Psoas muscle (tissue), 8 donors: ENCODE results near the gene PXYLP1. TPM values are rescaled to one million over a fixed set of nuclear protein-coding genes. Genes with fewer than 3 reads are reported as not detected.
"Not testable (repeated sequence)": the region's sequence is repeated elsewhere in the genome, so short reads cannot be mapped to it uniquely, and the experiment has no call there.

Source experiments
- ATAC-seq, 4 donors: fragments of 200-7000 bp; cut with Tn5 transposase; one replicate each; pipeline ENCODE4 v1.9.1; 2020; ENCODE audit warnings: moderate library complexity in 3 of 4, mild to moderate bottlenecking in 2 of 4
- DNase-seq, 2 donors: peaks; one replicate each; pipeline ENCODE4 v3.0.0-alpha.2; 2020
- H3K27ac ChIP-seq: fragments of 200-600 bp; one replicate; pipeline ENCODE4 v1.8.0; 2022
- H3K27me3 ChIP-seq, 3 donors: fragments of 200-600 bp in 1 of 3; one replicate each; pipeline versions ENCODE4 v1.6.1 to v1.8.0; 2013 to 2022; ENCODE audit warnings: low read length in 2 of 3, mild to moderate bottlenecking in 2 of 3, moderate library complexity in 1 of 3; ENCODE audit not compliant: insufficient read depth in 3 of 3
- H3K36me3 ChIP-seq, 2 donors: fragments of 200-600 bp in 1 of 2; one replicate each; pipeline versions ENCODE4 v1.6.1 to v1.8.0; 2013 to 2022; ENCODE audit warnings: low read depth in 1 of 2, mild to moderate bottlenecking in 1 of 2, moderate library complexity in 1 of 2; ENCODE audit not compliant: insufficient read depth in 1 of 2
- H3K4me1 ChIP-seq: fragments of 200-600 bp; one replicate; pipeline ENCODE4 v1.8.0; 2022
- H3K4me3 ChIP-seq: fragments of 200-600 bp; one replicate; pipeline ENCODE4 v1.8.0; 2022; ENCODE audit warnings: mild to moderate bottlenecking
- H3K9me3 ChIP-seq: fragments of 200-600 bp; one replicate; pipeline ENCODE4 v1.8.0; 2022
- WGBS, 3 donors: extraction: QIAGEN DNeasy Blood & Tissue Kit; methylation state at CpG; one replicate each; pipeline versions ENCODE4 v1.1.6 to v1.1.7; 2013; 5-methylcytosine and 5-hydroxymethylcytosine counted together
- intact Hi-C, 2 donors: fragments of 100-400 bp; cut with DNase I; formaldehyde crosslinking; loops; one replicate each; pipeline versions ENCODE4 v1.11.0 to v1.14.2; 2022
- polyA plus RNA-seq, 3 donors: library from polyadenylated mRNA; stranded (reverse); fragments of 200-250 nt; gene quantifications; one replicate each; pipeline ENCODE4 v1.2.3, GENCODE V29; 2013
- total RNA-seq, 4 donors: library from RNA; stranded (reverse); fragmentation: NEBNext Ultra II Directional in 2 of 4; extraction: Animal tissue kit (Norgen Biotek cat#: 25700) in 2 of 4; gene quantifications; one replicate each; pipeline versions ENCODE4 v1.2.1 to v1.2.4, GENCODE V29; 2021 to 2023
- TF ChIP-seq, protein P1 (sequence below): fragments of 200-600 bp; IDR thresholded peaks from one replicate; pipeline ENCODE4 v1.8.0; 2022; ENCODE audit warnings: antibody characterized with exemption
- donor health status: healthy with polysubstance abuse.
- donor health status: DM: no; HTN: no; CAD: no; lungs with moderate emphysema.
- donor health status: Bipolar disorder and iron deficiency.
- donor health status: healthy.
- donor health status: DM: yes; HTN: yes; CAD: no.
- donor health status: DM: no; HTN: no; CAD: no.
- donor health status: DM: no; HTN: no; CAD: no.
- donor health status: DM: yes; HTN: yes; CAD: no.

PXYLP1 gene
- total and polyA plus RNA-seq, 7 donors: 0.83 to 6.8 (median 1.8) TPM

DNA sequence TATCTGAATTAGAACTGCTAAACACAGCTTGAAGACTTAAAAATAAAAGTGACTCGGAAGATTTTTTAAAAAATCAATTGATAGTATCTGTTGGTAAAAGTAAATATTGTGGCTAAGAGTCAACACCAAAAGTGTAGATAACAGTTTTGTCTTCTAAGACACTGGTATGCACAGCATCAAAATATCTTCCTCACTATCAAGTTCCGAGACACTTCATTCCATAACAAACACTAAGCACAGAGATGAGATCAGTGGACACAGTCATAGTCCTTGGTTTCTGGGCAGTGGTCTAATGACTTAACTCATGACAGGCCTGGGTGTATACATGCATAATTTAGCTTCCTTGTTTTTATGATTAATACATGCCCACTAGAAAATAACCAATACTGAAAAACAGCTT, 63.2 kb downstream of the PXYLP1 start:
- H3K9me3 ChIP-seq: no peaks in the 10 kb centered on the region
- H3K36me3 ChIP-seq: no peaks in the 10 kb centered on the region
- ATAC-seq: peak in 2 of 4 donors; percentile 44 to 46
- no peaks in the 10 kb centered on the region for H3K4me1 ChIP-seq
- WGBS, 3 donors: 39 to 66% (median 50%) methylated on average over 2 of the region's 2 CpGs
- H3K4me3 ChIP-seq: peak overlapping the region; percentile 52
- intact Hi-C loops: no loop called here
- no peak for DNase-seq
- H3K27ac ChIP-seq: no peak overlapping the region
- TF ChIP-seq, protein P1, sequence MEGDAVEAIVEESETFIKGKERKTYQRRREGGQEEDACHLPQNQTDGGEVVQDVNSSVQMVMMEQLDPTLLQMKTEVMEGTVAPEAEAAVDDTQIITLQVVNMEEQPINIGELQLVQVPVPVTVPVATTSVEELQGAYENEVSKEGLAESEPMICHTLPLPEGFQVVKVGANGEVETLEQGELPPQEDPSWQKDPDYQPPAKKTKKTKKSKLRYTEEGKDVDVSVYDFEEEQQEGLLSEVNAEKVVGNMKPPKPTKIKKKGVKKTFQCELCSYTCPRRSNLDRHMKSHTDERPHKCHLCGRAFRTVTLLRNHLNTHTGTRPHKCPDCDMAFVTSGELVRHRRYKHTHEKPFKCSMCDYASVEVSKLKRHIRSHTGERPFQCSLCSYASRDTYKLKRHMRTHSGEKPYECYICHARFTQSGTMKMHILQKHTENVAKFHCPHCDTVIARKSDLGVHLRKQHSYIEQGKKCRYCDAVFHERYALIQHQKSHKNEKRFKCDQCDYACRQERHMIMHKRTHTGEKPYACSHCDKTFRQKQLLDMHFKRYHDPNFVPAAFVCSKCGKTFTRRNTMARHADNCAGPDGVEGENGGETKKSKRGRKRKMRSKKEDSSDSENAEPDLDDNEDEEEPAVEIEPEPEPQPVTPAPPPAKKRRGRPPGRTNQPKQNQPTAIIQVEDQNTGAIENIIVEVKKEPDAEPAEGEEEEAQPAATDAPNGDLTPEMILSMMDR: no peak
- no peaks in the 10 kb centered on the region for H3K27me3 ChIP-seq

DNA sequence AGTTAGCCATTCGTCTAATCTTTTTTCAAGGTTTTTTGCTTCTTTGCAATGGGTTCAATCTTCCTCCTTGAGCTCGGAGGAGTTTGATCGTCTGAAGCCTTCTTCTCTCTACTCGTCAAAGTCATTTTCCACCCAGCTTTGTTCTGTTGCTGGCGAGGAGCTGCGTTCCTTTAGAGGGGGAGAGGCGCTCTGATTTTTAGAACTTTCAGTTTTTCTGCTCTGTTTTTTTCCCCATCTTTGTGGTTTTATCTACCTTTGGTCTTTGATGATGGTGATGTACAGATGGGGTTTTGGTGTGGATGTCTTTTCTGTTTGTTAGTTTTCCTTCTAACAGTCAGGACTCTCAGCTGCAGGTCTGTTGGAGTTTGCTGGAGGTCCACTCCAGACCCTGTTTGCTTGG, 68.8 kb downstream of the PXYLP1 start:
- not testable (repeated sequence) for H3K36me3 ChIP-seq, DNase-seq, H3K27ac ChIP-seq, H3K4me1 ChIP-seq, ATAC-seq, H3K9me3 ChIP-seq, H3K27me3 ChIP-seq, H3K4me3 ChIP-seq
- intact Hi-C loops: loop anchor here (5.0 to 10.0 kb wide), 2 partner anchors 262 to 264 kb away; no protein-coding TSS in a partner anchor
- 88 to 97% (median 94%) methylated on average over 7 of the region's 7 CpGs for WGBS, 3 donors

DNA sequence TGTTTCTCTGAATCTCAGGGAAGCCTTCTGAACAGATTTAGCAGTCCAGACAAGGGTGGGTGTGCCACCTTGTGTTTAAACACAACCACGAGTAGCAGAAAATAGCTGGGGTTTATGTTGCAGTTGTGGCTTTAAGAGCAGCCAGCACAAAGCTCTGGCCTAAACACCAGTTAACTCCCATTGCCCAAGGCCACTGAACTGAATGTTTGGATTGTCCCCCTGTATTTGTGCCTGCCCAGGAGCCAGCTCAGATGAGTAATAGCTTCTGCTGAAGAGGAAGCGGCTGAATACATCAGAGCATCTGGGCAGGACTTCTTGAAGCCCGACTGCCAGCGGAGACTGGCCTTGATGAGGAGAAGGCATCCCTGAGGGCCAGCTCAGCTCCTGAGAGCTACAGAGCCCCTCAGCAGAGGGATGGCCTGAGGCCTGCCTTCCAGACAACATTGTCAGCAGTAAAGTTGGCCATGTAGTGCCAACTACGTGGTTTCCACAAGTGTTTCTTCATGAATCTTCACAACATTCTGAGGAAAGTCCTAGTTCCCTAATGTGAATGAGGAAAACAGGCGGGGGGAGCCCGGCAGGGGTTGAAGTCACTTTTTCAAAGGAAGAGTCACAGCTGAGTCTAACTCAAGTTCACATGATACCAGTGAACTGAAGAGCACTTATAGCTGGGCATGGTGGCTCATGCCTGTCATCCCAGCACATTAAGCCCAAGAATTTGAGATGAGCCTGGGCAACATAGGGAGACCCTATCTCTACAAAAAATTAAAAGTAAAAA, 70.9 kb downstream of the PXYLP1 start:
- no peaks in the 10 kb centered on the region for H3K36me3 ChIP-seq
- TF ChIP-seq, protein P1: no peak
- DNase-seq: no peak
- H3K4me1 ChIP-seq: no peaks in the 10 kb centered on the region
- H3K9me3 ChIP-seq: no peaks in the 10 kb centered on the region
- H3K27ac ChIP-seq: no peak overlapping the region
- no peak overlapping the region for H3K4me3 ChIP-seq
- WGBS, 3 donors: 68 to 75% (median 72%) methylated on average over 7 of the region's 7 CpGs
- no peaks in the 10 kb centered on the region for H3K27me3 ChIP-seq
- intact Hi-C loops: loop anchor here (5.0 to 10.0 kb wide), 2 partner anchors 260 to 262 kb away; no protein-coding TSS in a partner anchor
- peak in 2 of 4 donors; percentile 15 to 26 for ATAC-seq

DNA sequence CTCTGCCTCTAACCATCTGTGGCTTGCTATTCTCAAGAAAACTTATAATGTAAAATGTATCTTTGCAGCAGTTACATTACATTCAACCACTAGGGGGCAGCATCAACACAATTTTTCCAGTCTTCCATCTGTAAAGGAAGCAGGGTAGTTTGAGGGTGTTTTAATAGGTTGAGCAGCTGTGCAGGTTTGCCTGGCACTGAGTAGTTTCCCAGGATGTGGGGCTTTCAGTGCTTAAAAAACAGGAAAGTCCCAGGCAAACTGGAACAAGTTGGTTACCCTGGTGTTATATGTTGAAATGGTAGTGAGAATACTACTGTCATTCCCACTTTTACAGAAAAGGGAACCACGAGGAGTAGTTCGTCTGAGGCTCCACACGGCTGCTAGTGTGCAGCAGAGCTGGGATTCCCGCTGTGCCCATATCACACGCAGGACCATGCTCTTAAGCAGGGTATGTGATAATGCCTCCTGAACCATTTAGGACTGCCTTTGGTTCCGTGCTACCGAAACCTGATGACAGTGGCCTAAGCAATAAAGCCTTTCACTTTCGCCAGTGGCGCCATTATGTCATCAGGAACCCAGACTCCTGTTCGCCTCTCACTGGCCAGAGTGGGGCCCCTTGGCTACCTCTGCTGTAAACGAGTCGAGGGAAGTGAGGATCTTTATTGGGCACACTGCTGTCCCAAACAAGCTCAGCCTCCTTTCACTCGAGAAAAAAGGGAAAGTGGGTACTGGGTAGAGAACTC, 72.0 kb downstream of the PXYLP1 start:
- intact Hi-C loops: loop anchor here (2.0 to 10.0 kb wide), 3 partner anchors 151 to 261 kb away; no protein-coding TSS in a partner anchor
- no peaks in the 10 kb centered on the region for H3K27me3 ChIP-seq
- H3K4me1 ChIP-seq: no peaks in the 10 kb centered on the region
- H3K4me3 ChIP-seq: no peak overlapping the region
- TF ChIP-seq, protein P1: peak; percentile 81
- no peaks in the 10 kb centered on the region for H3K9me3 ChIP-seq
- WGBS, 3 donors: 69 to 77% (median 75%) methylated on average over 12 to 13 of the region's 13 CpGs
- ATAC-seq: peak; percentile 71 to 90 (median 76)
- H3K36me3 ChIP-seq: no peaks in the 10 kb centered on the region
- no peak for DNase-seq
- H3K27ac ChIP-seq: no peak overlapping the region

DNA sequence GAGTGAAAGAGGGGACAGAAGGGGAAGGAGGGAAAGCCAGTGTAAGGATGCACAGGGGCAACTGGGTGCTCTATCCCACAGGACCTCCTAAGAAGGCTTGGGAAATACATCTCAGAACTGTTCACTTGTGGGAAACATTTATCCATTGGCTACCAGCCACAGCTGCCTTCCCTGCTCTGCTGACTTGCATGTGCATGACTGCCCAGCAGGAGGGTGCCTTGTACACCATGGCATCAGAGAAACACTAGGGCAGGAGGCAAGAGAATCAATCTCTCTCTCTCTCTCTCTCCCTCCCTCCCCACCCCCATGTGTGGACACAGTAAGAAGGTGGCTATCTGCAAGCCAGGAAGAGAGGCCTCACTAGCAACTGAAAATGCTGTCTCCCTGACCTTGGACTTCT, 73.8 kb downstream of the PXYLP1 start:
- no peaks in the 10 kb centered on the region for H3K27me3 ChIP-seq
- no peak overlapping the region for H3K4me3 ChIP-seq
- intact Hi-C loops: loop anchor here (2.0 to 10.0 kb wide), 2 partner anchors 149 to 259 kb away; no protein-coding TSS in a partner anchor
- H3K27ac ChIP-seq: no peak overlapping the region
- H3K9me3 ChIP-seq: no peaks in the 10 kb centered on the region
- no peaks in the 10 kb centered on the region for H3K36me3 ChIP-seq
- TF ChIP-seq, protein P1: no peak
- no peaks in the 10 kb centered on the region for H3K4me1 ChIP-seq
- DNase-seq (no peak), ATAC-seq (no peak)
